Measurements from ENCODE around the gene INTS14.

- TF ChIP-seq CTCF (IDR thresholded peaks at IDR 0.05; ENCODE audit: insufficient read depth, low read length, poor library complexity, severe bottlenecking), result peak; percentile 9
- no peak for TF ChIP-seq EZH2phosphoT487 (conservative IDR thresholded peaks at IDR 0.05; ENCODE audit: low read length)
These were observed 9.9 kb upstream of the INTS14 start for GRCh38 chr15:65620833-65621232.
